Stimulated activated CD4-positive, alpha-beta T cell treated with anti-CD3 and anti-CD28 coated beads, Interleukin-12 subunit alpha, Interleukin-12 subunit beta, amount 100 ng/mL, for 24 hours (primary cell): ENCODE results near the gene PCARE.
A peak's percentile ranks its signal among the peaks of the same experiment; 100 is the strongest.
"Not testable (repeated sequence)": the region's sequence is repeated elsewhere in the genome, so short reads cannot be mapped to it uniquely, and the experiment has no call there.

Experiments used
- DNase-seq, 2 experiments: peaks; one replicate each; pipeline ENCODE4 v3.0.0-alpha.2; 2020; ENCODE audit warnings: low read depth in 2 of 2

The PCARE gene

DNA sequence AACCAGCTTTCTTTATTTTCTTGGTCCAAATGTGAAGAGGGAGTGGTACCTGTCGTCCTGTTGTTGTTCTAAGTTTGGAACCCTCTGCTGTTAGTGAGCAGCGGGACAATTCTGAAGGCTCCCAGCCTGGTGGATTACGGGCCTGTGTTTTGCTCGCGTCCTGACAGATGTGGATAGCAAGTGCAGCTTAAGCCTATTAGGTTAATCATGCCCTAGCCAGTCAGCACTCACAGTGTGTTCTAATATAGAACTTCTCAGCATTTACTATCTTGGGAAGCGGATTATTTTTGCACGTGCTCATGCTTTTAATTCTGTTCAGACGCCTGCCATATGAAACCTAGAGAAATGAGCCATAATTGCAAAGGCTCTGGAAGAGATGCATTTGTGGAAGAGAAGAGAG is at the start of gene PCARE:
Gene PCARE, minus strand, starts transcription at position 113 of the 400 bp plus-strand sequence. CDS start 262 bp downstream, outside the sequence.
- no peak for DNase-seq

DNA sequence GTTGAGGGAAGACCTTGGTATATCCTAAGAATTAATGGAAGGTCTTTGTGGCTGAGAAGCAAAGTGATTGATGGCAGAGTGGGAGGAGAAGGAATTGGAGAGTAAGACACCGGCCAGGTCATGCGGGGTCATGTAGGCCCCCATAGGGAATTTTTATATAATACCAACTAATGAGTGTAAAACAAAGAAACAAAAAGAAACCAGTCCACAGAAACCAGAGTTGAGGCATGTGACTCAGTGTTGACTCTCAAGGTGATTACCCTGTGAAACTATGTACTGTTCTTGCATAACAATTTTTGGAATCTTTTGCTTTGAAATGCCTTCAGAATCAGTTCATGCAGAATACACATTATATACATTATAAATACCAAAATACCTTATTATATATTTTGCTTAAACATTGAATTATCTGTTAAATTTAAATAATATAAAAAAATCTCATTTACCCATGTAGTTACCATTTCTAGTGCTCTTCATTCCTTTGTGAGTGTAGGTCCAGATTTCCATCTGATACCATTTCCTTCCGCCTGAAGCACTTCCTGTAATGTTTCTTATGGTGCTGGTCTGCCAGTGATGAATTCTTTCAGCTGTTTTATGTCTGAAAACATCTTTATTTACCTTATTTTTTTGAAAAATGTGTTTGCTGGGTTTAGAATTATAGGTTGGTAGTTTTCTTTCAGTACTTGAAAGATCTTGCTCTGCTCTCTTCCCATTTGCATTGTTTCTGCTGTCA is 49.5 kb upstream of the PCARE start:
- DNase-seq = no peak

DNA sequence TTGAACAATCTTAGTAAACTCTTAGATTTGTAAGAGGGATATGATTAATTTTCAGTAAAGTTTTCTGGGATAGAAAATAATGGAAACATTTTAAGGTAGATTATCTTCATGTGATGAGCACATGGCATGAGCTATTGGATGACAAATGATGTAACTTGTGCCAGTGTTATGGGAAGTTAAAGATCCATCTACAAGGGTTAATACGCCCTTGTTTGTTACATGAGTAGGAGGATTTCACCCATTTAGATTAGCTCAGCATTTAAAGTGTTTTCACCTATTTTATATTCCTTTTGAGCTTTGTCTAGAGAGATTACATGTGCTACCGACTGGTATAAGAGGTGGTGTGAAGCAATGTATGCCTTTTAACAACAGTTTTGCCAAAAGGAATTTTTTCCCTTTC is 46.5 kb upstream of the PCARE start:
- no peak for DNase-seq

DNA sequence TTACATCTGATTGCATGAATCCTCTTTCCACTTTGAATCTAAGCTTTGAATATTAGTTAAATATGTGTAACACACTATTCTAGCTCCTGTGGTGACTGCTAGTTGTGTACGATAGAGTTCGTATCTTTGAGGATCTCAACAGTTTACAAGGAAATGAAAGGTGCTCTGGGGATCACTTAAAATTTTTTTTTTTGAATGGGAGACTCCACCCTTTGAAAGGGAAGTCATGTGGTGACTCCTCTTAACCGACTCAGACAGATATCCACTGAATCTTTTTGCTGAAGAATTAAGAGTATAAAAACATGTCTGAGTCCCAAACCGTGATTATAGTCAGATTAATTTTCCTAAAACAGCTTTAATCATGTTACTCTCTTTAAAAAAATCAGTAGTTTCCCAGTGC is 44.9 kb upstream of the PCARE start:
- DNase-seq = no peak

DNA sequence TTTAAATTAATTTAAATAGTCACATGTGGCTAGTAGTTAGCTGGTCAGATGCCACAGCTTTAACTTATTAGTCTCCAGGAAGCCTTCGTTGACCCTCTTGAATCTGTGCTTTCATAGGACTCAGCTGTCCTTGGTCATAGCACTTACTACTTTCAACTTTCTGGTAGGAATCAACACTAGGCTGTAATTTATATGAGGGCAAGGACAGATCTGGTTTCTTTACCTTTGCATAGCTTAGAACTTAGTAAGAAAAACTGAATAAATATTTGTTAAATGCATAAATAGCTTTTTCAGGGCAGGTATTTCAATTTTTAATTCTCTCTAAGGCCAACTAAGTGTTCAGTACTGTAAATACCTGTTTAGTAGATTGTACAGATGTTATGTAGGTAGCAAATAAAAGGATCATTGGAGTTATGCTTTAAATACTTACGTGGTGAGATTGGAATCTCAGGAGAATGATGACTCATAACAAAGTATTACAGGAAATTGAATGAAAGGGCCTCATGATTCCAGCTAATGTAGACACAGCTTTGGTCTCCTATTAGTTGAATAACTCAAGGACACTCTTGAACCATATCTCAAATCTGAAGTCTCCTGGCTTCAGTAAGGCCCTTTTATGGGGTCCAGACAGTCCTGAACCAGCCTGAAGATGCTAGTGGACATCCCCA is 43.4 kb upstream of the PCARE start:
- DNase-seq = no peak

DNA sequence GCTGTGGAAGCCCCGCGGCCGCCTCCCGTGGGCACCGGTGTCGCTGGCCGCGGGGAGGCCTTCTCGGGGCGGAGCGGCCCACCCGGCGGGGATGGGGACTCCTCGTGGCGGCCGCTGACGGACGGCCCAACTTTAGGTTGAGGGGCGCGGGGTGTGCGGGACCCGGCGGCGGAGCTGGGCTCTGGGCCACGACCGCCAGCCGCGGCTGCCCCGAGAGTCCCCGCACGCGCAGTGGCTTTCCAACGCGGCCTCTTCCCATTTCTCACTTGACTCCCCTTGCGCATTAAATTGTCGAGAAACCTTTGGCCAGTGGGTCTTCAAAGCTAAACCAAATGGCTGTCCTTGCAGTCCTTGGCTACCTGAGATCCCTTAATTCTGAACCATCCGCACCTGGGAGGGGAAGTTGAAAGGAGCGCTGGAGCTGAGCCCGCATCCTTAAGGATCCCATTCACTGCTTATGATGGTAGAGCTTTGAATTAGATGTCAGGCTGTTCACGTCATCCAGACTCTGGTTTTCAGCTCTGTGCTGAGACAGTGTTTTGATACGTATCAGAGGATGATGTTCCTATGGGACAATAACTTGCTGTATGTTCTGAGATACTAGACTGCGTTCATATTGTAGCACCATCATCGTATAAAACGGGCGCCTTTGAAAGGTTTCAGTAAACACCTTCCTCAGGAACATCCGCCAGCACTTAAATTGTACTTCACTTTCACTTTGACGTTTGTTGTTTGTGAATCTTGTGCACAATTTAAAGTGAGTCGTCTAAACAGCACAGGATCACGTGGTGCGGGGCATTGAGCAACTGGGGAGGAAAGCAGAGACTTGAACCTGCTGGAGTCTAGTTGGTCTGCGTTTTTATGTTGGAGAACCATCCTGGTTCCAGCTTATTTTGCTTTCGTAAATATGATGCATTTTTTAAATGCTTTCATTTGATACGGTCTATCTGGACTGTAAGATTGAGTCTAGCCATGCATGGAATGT is 41.8 kb upstream of the PCARE start:
- peak; percentile 26 to 47 for DNase-seq

DNA sequence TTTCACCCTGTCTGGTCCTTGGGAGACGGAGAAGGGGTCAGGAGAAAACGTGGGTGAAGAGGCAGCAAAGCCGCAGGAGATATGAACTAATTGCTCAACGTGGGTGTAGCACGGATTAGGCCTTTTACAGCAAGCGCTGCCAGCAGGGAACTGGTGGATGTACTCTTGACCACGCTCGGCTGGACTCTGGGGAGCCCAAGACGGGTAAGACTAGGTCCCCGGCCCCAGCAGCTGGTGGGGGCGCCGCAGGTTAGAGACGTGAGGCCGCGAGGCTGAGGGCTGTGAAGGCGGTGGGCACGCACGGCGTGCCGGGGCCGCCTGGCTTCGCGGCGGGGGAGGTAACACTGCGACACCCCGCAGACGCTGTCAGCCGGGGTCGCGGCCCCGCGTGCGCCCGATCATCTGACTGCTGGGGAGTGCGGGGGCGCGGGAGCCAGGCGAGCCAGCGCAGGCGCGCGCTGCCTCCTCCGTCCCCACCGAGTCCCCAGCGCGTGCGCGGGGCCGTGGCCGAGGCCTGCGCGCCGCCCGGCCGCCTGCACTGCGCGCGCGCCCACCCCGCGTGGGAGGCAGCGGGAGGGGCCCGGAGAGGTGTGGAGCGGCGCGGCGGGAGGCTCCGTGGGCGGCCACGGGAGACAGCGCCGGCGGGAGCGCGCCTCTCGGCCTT is 40.8 kb upstream of the PCARE start, which contains the start of gene CLIP4:
Gene CLIP4, plus strand, starts transcription at position 470 of the 664 bp plus-strand sequence. CDS start 5,974 bp downstream, outside the sequence.
- DNase-seq = peak; percentile 38 to 47

DNA sequence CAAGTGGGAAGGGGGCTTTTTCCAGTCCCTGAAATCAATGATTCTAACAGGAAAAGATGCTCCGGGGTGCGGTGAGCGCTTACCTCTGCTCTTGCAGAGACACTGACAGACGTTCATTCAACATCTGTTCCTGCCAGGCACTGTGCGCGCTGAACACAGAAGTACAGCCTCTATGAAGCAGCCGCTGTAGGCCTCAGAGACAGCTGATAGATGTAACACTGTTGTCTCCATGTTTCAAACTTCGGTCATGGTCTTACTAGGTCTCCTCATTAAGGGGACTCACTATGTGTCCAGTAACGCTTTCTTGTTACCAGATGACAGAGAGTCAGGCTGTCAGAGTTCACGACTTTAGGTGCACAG is 40.2 kb upstream of the PCARE start:
- no peak for DNase-seq

DNA sequence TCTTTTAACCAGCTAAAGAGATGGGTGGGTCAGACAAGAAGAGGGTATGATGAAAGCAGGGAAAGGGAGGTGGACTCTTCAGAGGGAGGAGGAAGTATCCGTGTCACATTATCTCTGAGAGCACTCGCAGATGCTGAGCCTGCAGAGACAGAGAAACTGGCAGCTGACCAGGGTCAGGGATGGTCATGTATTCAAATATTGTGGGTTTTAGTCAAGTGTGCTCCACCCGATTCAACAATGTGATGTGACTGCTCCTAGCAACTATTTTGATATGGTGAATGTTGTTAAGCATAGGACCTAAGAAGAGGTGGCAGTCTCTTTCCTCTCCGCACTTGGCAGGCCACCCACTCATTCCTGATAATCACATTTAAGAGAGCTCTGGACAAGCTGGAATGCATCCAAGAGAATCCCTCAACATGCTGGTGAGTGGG is 39.6 kb upstream of the PCARE start:
- no peak for DNase-seq

DNA sequence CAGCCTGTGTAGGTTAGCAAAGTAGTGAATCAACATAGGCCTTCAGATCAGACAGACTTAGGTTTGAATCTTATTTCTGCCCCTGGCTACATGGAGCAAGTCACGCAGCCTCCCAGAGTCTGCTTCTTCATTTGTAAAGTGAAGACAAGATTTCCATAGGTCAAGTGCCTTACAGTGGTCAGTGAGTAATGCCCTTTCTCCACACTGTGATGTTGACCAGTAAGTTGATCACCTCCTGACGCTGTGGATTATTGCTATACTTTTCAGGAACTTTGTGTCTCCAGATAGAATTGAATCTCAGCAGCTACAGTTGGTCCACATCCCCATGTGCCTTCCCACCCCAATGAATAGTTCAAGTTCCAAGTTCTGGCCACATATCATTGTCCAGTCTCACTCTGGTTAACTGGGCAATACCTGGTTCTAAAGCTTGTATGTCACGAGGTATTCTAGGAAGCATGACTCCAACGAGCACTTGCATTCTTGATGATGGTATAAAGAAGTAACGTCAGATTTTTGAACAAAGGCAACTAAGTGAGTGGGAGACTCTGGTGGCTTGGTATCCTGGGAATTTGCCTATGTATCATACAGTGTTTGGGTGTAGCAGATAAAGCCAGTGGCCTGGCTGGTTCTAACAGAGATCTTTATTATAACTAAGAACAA is 38.8 kb upstream of the PCARE start:
- DNase-seq = no peak

DNA sequence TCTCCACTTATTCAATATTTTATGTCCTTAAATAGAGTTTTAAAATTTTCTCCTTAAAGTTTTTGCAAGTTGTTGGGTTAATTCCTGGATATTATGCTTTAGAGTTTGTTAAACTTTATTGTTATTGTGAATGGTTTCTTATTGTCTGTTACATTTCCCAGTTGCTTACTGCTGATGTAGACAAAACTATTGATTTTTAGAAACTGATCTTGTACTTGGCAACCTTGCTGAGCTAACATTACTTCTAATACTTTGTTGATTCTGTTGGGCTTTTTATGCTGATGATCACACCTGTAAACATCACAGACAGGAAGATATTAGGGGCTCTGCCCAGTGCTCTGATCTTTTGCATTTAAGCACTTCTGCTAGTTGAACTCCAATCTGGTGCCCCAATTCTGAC is 38.1 kb upstream of the PCARE start:
- DNase-seq = no peak

DNA sequence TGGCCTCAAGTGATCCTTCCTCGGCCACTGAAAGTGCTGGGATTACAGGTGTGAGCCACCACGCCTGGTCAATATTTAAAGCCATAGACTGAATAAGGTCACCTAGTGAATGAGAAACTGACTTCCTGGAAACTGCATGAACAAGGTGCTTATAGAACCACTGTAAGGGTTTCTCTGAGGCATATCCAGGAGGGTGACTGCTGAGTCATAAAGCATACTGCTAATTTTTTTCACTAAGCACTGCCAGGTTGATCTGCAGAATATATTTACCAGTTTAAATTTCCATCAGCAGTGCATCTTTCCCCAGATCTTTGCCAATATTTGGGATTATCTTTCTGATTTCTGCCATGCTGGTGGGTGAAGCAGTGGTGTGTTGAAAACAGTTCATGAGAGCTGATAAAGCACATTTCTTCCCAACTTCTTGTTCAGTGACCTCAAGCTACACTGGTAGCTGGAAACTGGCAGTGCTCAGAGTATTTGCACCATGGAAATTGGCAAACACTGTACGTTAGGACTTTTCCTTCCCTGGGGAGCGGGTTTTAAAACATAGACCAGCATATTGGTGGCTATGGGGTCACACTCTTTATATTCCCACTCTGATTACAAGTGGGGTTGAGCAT is 36.7 kb upstream of the PCARE start:
- no peak for DNase-seq

DNA sequence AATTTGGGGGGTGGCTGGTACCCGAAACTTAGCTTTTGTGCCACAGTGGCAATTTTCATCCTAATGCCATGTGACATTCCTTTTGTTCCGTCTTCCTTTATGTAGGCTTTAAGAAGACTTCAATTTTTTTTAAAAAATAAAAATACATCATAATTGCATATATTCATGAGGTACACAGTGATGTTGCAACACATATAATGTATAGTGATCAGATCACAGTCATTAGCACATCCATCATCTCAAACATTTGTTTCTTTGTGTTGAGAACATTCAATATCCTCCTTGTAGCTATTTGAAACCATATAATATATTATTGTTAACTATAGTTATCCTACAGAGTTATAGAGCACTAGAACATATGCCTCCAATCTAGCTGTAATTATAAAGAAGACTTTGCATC is 34.9 kb upstream of the PCARE start:
- DNase-seq = no peak

DNA sequence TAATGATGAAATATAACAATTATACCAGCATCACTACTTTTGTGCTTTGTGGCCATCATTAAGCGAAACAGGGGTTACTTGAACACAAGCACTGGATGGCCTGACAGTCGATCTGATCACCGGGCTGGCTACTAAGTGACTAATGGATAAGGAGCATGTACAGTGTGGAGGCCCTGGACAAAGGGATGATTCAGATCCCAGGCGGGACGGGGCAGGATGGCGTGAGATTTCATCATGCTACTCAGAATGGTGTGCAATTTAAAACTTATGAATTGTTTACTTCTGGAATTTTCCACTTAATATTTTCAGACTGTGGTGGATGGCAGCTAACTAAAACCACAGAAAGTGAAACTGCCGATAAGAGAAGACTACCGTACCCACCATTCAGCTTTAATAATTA is 33.9 kb upstream of the PCARE start:
- DNase-seq = no peak

DNA sequence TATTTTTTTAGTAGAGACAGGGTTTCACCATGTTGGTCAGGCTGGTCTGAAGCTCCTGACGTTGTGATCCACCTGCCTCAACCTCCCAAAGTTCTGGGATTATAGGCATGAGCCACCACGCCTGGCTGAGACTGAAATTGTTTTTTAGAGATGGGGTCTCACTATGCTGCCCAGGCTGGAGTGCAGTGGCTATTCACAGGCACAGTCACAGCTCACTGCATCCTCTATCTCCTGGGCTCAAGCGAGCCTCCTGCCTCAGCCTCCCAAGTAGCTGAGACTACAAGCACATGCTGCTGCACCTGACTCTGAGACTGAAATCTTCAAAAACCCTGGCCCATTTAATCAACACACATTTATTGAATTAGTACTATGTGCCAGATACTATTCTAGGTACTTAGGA is 33.2 kb upstream of the PCARE start:
- DNase-seq = not testable (repeated sequence)

DNA sequence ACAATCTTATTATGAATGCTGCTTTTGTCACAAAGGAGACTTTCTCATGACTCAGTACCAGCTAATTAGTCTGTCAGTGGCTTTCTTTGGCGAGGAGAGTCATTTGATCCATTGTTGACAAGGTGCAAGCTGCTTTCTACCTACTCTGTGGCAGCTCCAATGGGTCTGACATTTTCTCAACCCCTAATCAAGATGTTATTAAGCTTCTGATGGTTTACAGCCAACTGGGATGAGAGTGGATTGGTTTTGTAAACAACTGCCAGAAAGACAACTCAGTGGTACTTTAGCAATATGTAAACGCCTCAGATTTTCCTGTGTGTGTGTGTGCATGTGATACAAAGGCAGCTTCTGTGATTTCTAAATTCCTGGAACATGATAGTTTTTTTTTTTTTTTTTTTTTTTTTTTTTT is 32.7 kb upstream of the PCARE start:
- DNase-seq = no peak

DNA sequence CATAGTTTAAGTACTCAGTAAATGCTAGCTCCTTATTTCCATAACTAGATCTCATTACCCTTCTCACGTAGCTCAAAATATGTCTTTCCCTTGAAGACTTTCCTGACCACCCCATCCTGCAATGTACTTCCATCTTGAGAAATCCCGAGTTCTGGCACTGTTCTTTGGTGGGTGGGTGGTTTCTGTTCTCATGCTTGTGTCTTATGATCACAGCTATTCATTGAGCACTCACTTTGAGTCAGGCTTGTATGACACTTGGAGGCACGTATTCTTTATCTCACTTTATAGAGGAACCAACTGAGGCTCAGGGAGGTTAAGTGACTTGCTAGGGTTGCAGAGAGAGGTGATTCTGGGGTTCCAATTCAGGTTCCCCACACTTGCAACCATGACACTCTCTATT is 31.9 kb upstream of the PCARE start:
- no peak for DNase-seq

DNA sequence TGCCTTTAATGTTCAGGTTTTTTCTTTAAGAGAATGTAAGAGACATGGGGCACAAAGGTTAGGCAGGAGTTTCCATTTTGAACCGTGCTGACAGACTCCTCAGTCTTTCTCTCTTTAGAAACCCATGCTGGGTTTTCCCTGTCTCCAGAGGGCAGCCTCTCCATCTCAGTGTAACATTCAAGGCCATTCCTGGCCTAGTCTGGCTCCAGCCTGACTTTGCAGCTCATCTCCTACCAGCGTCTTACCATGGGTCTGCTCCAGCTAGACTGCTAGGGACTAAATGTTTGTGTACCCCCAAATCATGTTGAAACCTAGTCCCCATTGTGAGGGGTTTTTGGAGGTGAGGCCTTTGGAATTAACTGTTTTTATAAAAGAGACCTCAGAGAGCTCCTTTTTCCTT is 31.1 kb upstream of the PCARE start:
- no peak for DNase-seq

DNA sequence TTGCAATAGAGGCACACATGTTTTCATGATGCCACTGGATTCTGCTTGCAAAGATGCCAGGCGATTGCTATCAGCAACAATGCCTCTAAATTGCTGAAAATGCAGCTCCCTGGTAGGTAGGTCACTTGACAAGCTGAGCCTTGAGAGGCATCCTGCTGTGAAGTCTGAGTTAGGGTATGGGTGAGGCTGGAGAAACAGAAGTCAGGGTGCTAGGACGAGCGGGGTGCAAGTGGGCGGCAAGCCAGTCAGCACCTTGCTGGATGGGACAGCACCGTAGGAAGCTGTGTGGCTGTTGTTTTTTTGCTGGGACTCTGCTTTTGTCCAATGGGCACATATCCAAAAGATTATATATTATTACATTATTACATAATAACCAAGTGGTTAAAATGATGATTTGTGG is 30.4 kb upstream of the PCARE start:
- DNase-seq = no peak

DNA sequence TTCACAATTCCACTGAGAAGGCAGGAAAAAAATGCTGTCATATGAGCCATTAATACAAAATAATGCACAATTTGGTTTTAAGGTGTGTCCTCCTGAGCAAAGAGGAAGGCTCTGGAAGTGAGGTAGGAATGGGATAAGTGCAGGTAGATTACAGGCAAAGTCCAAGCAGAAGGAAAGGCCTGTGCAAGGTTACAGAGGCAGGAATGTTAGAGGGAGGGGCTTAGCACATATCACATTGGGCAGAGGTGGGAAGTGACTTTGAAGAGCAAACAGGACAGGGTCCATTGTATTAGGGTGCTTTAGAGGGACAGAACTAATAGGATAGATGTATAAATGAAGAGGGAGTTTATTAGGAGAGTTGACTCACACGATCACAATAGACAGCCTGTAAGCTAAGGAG is 26.2 kb upstream of the PCARE start:
- no peak for DNase-seq

DNA sequence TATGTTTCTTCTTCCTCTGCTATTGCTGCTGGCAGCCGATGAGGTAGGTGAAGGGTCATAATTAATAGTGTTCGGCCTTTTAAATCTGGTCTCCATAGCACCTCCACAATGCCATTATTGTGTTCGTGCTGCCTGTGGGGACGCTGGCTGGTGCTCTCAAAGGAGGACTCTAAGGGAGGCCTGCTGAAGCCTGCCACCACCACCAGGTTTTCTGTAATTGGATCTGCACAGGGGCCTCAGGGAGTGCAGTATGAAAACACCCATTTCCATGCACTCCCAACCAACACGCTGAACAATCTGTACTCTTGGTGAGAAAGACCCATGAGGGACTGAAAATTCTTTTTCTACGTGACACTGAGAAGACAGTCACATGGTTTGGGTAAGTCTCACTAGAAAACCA is 23.2 kb upstream of the PCARE start:
- DNase-seq = no peak
